ENCODE data around the gene PHF23. TPM values are rescaled to one million over a fixed set of nuclear protein-coding genes. Genes with fewer than 3 reads are reported as not detected.

PHF23 gene
- total RNA-seq, 1 experiment from 2014 or later, result 48.5 TPM

DNA sequence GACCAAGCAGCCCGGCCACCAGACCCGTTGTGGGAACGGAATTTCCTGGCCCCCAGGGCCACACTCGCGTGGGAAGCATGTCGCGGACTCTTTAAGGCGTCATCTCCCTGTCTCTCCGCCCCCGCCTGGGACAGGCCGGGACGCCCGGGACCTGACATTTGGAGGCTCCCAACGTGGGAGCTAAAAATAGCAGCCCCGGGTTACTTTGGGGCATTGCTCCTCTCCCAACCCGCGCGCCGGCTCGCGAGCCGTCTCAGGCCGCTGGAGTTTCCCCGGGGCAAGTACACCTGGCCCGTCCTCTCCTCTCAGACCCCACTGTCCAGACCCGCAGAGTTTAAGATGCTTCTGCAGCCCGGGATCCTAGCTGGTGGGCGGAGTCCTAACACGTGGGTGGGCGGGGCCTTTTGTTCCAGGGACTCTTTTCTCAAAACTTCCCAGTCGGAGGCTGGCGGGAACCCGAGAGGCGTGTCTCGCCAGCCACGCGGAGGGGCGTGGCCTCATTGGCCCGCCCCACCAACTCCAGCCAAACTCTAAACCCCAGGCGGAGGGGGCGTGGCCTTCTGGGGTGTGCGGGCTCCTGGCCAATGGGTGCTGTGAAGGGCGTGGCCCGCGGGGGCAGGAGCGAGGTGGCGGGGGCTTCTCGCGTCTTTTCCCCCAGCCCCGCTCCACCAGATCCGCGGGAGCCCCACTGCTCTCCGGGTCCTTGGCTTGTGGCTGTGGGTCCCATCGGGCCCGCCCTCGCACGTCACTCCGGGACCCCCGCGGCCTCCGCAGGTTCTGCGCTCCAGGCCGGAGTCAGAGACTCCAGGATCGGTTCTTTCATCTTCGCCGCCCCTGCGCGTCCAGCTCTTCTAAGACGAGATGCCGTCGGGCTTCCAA is 42.1 kb upstream of the PHF23 start, which contains the start of gene SLC2A4:
TSS of gene SLC2A4 (plus strand) at position 645 of the 879 bp plus-strand sequence. CDS start at position 862, 217 bp downstream.
- no peaks in the 10 kb centered on the region for H3K27me3 ChIP-seq (ENCODE audit: insufficient read depth, low read length)
- H2AFZ ChIP-seq (ENCODE audit: low read depth, low read length, poor library complexity, severe bottlenecking), result peak within 1 kb of the TSS; percentile 76
- peak; percentile 95 for DNase-seq (ENCODE audit: low read depth, low spot score)
- H3K4me3 ChIP-seq (replicated peaks in 1 of 2; ENCODE audit: low read depth in 1 of 2, low read length in 2 of 2), result peak within 1 kb of the TSS; percentile 50 to 65
- intact Hi-C loops (cut with micrococcal nuclease), result loop anchor here (2.0 kb wide), 1 partner anchor 19 kb away; the partner anchor contains the start of gene CLDN7
- H3K79me2 ChIP-seq (ENCODE audit: insufficient read depth, low read length), result no peaks in the 10 kb centered on the region
- H3K9ac ChIP-seq (ENCODE audit: low read length), result peak within 1 kb of the TSS; percentile 93
- TF ChIP-seq EGR1 (IDR thresholded peaks at IDR 0.05; ENCODE audit: low read depth) (peak; percentile 85), POLR2AphosphoS5 (IDR thresholded peaks at IDR 0.05; ENCODE audit: low read depth, low read length) (0 out of 2 replicates have a peak, but pooled peaks have one; percentile 22), ELF1 (IDR thresholded peaks at IDR 0.05; ENCODE audit: borderline replicate concordance, low read depth) (no peak), YY1 (IDR thresholded peaks at IDR 0.05; ENCODE audit: extremely low read depth, insufficient replicate concordance, low read depth, low read length) (no peak), TCF7L2 (IDR thresholded peaks at IDR 0.05; ENCODE audit: borderline replicate concordance, extremely low read depth, insufficient read depth, insufficient read length) (peak; percentile 93), SIN3A (IDR thresholded peaks at IDR 0.05; ENCODE audit: low read depth) (no peak; the same call in 1 of the 2 replicates), RAD21 (IDR thresholded peaks at IDR 0.05; ENCODE audit: low read depth) (no peak), SP1 (IDR thresholded peaks at IDR 0.05; ENCODE audit: low read depth) (peak; percentile 67), SRF (IDR thresholded peaks at IDR 0.05; ENCODE audit: low read depth) (no peak)
- TF ChIP-seq, protein P1, sequence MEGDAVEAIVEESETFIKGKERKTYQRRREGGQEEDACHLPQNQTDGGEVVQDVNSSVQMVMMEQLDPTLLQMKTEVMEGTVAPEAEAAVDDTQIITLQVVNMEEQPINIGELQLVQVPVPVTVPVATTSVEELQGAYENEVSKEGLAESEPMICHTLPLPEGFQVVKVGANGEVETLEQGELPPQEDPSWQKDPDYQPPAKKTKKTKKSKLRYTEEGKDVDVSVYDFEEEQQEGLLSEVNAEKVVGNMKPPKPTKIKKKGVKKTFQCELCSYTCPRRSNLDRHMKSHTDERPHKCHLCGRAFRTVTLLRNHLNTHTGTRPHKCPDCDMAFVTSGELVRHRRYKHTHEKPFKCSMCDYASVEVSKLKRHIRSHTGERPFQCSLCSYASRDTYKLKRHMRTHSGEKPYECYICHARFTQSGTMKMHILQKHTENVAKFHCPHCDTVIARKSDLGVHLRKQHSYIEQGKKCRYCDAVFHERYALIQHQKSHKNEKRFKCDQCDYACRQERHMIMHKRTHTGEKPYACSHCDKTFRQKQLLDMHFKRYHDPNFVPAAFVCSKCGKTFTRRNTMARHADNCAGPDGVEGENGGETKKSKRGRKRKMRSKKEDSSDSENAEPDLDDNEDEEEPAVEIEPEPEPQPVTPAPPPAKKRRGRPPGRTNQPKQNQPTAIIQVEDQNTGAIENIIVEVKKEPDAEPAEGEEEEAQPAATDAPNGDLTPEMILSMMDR (IDR thresholded peaks at IDR 0.05 in 2 of 3, conservative IDR thresholded peaks at IDR 0.05 in 1 of 3; ENCODE audit: borderline replicate concordance in 1 of 3, insufficient read depth in 1 of 3, low read depth in 2 of 3, low read length in 2 of 3), result no peak
- TF ChIP-seq, protein P2, sequence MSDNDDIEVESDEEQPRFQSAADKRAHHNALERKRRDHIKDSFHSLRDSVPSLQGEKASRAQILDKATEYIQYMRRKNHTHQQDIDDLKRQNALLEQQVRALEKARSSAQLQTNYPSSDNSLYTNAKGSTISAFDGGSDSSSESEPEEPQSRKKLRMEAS (IDR thresholded peaks at IDR 0.05), result peak; percentile 96
- H3K9me2 ChIP-seq (ENCODE audit: insufficient read depth), result no peaks in the 10 kb centered on the region
- H4K20me1 ChIP-seq (ENCODE audit: insufficient read depth), result no peaks in the 10 kb centered on the region
- POLR2A ChIA-PET, result interaction anchor here (0.7 to 1.8 kb wide), 10 partner anchors 15 to 298 kb away, joined by 3 to 8 read pairs (median 4); partner anchors contain the start of genes CD68, NEURL4 and TMEM102
- H3K27ac ChIP-seq (ENCODE audit: low read depth, low read length), result peak within 1 kb of the TSS; percentile 73
- BruUV-seq (replicated peaks), result TSS peak; percentile 52
- RAD21 ChIA-PET (ENCODE audit: low non-redundant PET in 1 of 2, low total read pairs in 2 of 2, uncharacterized antibody in 2 of 2, unreplicated experiment in 2 of 2), result interaction anchor here (0.7 to 1.5 kb wide), 4 partner anchors 15 to 156 kb away, joined by 3 to 17 read pairs (median 8); no protein-coding TSS in a partner anchor
- H3K9me3 ChIP-seq (ENCODE audit: control insufficient read depth in 1 of 2, insufficient read depth in 1 of 2, low read depth in 1 of 2, low read length in 2 of 2), result no peaks in the 10 kb centered on the region
- no peaks in the 10 kb centered on the region for H3K36me3 ChIP-seq (ENCODE audit: control insufficient read depth in 1 of 2, insufficient read depth in 2 of 2, low read length in 2 of 2)
- peak; percentile 81 for ATAC-seq
- peak within 1 kb of the TSS; percentile 98 for H3K4me2 ChIP-seq (ENCODE audit: low read length)
- CTCF ChIA-PET, result interaction anchor here (0.6 to 2.0 kb wide), 14 partner anchors 11 to 279 kb away, joined by 3 to 38 read pairs (median 4); partner anchors contain the start of gene NEURL4
- peaks cover 13 to 34% of the 10 kb centered on the region in 2 experiments for H3K4me1 ChIP-seq (ENCODE audit: control insufficient read depth in 1 of 2, insufficient read depth in 2 of 2, low read length in 2 of 2)

All from HCT116 (cell line).